Stimulated activated CD4-positive, alpha-beta T cell treated with anti-CD3 and anti-CD28 coated beads, TNF-alpha, amount 100 ng/mL, for 48 hours (primary cell): ENCODE results near the gene SRPRB.

Source experiments
- DNase-seq, 3 donors: peaks; one replicate each; pipeline ENCODE4 v3.0.0-alpha.2; 2020; ENCODE audit warnings: low read depth in 3 of 3

Gene SRPRB

GRCh38 chr3:133825969-133826727, 20.5 kb downstream of the SRPRB start:
- DNase-seq = no peak

DNA sequence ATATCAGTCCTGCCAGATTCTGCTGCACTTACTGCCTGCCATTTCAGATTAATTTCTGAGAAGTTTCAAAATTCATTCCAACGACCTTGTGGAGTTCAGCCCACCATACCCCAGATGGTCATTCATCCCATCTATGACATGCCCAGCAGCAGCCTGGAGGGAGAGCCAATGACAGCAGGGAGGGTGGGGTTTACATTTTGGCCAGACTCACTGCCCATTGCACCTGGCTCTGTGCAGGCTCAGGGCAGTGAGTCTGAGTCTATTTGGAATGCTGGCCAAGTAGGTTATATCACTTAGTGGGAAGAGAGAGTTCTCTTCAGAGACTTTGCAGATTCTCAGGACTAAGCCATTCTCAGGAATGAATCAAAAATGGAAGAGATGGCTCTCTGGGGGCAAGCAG, 21.5 kb downstream of the SRPRB start:
- DNase-seq = no peak

DNA sequence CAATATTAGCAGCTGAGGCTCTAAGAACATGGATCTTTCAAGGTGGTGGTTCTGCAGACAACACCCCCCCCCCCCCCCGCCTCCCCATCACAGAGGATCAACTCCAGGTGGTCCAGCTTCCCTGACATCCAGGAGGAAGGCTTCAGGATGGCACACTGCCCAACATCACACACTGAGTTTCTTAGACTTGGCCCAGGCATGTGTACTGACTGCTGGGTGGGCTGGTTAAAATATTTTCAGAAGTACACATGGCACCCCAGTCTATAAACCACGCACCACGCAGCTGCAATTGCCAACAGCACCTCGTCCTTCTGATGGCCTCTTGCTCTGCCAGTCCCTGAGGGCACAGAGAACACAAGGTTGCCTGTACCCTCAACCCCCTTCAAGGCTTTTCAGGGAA, 22.1 kb downstream of the SRPRB start:
- no peak for DNase-seq

GRCh38 chr3:133828576-133829309, 23.1 kb downstream of the SRPRB start:
- no peak for DNase-seq

GRCh38 chr3:133829310-133829707, 23.7 kb downstream of the SRPRB start:
- no peak for DNase-seq

GRCh38 chr3:133830071-133830470, 24.5 kb downstream of the SRPRB start:
- no peak for DNase-seq

- no peak for DNase-seq
These were observed 26.6 kb downstream of the SRPRB start for GRCh38 chr3:133831966-133832801.

GRCh38 chr3:133832802-133833144, 27.2 kb downstream of the SRPRB start:
- DNase-seq = no peak

GRCh38 chr3:133833267-133833666, 27.7 kb downstream of the SRPRB start:
- no peak for DNase-seq

DNA sequence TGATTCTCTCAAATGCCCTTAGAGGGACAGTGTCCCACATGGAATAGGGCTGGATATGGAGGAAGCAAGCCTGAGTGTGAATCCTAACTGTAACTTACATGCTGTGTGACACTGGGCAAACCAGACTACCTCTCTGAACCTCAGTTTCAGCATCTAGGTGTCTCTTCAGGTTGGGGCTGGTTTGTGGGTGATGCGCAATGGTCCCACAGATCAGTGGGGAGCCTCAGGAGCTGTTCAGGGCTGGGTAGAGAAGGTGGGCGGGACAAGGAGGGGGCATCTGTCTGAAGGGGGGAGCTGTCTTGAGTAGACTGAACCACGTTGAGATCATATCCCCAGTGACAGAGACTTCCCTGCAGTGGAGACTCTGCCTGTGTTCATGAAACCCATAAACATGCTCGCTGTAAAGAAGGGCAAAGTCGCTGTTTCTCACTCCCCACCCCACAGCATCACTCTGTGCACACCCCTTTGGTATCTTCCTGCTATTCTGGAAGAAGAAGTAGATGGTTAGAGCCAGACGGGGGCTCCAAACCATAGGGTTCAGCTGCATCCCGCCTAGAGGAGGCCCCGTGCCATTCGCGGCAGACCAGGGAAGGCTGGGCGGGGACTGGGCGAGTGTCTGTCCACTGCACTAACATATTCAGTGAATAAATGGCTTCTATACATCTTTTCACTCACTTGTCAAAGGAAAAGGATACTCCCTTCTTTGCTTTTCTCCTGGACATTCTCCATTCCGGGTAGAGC, 28.4 kb downstream of the SRPRB start:
- no peak for DNase-seq

DNA sequence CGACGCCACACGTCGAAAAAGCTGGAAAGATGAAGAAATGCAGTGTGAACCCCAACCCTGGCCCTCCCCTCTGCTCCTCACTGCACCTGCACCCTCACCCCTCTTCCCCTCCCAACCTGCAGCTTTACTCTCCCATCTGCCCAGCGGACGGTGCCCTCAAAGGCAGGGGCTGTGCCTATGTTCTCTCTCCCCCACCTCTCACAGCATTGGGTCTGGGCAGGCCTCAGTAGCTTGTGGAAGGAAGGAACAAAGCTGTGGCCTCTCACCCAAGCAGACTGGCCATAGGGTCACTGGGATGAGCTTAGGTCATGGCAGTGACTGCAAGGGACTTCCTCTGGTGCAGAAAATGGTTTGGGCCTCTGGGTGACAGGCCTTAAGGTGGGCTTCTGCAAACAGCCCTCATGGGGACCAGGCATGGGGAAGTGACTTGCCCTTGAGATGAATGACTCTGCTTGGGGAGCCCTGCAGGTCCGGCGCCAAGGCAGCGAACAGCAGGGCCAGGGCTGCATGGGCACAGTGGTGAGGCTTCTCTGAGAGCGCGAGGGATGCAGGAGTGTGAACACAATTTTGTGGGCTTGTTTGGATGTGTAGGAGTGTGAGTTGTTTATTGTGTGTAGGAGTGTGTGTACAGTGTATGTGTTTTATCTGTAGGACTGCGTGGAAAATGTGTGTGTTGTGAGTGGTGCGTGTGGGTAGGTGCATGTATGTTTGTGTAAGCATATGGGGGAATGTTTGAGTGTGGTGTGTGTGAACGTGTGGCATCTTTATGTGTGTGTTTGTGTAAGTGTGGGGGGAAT, 29.2 kb downstream of the SRPRB start:
- DNase-seq = no peak

DNA sequence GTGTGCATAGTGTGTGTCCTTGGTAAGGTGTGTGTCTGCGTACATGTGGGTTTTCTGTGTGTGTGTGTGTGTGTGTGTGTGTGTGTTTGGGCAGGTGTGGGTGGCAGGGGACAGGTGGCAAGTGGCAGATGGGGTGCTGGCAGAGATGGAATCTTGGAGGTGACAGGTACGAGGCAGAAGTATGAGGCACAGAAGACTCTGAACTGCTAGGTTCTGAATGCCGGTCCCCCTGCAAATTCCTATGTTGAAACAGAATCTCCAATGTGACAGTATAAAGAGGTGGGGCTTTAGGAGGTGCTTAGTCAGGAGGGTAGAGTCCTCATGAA, 29.8 kb downstream of the SRPRB start:
- DNase-seq = no peak

- no peak for DNase-seq
These were observed 30.3 kb downstream of the SRPRB start for GRCh38 chr3:133835961-133836360.

DNA sequence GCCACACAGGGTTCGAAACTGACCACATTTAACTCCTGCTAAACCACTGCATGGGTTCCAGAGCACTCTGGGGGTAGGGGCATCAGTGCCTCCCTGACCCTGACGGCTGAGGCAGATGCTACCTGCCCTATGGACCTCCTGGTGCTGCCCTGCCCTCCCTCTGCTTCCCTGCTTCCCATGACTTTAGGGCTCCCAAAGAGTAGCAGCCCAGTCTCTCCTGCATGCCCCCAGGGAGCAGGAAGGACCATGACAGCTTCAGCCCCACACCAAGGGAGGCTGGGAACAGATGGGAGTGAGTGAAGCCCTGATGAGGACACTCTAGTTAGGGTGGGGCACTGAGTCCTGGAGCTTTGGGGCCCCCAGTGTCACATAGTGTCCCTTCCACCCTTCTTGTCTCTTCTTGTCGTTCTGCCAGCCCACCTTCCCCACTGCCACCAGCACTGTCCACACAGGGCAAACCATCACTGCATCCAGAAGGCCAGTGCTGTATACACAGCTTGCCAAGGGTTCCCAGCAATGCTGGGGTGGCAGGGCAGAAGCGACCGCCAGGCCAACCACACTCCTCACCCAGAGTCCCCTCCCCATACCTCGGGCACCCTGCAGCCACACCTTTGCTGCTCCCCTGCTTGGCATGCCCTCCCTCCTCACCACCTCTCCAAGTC, 31.0 kb downstream of the SRPRB start:
- DNase-seq = no peak

DNA sequence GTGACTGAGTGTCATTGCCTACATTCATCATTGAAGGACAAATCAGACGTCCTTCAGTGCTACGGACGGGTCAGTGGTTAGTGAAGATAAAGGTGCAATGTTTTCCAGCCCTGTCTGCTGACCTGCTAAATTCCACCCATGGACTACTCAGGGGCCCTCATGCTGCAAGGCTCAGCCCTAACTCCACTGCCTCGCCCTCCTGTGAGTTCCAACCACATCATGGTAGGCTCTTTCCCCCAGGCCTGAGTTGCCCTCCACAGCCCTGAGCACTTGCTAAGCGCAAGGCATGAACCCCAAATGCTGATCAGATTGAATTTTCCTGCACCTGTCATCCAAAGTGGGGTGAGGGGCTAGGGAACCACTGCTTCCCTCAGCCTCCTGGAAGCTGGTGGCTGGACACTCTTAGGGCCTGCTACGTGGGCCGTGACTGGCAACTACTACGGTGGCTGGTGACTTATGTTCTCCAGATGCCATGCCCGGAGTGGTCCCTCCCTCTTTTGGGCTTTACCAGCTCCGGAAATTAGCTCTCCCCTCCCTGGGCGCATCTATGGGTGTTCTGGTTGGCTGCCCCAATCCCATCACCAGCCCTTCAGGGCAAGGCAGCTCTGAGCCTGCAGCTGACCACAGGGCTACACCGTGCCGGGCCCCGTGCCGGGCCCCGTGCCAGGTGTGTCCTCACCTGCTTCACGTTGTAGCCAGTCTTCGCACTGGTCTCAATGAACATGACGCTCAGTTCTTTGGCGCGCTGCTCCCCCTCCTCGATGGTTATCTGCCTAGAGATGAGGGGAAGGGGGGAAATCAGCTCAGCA, 32.1 kb downstream of the SRPRB start:
- no peak for DNase-seq

DNA sequence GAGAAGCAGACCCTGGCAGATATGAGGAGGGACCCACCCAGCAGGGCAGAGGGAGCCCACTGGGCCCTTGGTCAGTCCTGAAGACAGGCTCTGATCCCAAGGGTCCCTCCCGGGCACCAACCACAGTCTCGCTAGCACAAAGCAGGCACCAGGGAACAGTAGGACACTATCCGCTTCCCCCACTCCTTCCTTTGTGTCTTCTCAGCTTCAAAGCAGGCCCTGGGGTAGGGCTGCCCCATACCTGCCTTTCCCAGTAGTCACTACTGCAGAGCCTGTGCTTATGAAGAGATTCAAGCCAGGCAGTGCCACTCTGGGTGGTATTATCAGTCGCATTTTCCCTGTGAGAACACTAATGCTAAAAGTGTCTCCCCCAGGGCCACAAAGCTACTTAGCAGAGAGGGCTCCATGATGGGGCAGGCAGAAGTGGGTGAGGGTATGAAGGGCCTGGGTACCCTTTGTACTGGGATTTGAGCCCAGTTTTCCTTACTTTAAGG, 32.7 kb downstream of the SRPRB start:
- DNase-seq = no peak

DNA sequence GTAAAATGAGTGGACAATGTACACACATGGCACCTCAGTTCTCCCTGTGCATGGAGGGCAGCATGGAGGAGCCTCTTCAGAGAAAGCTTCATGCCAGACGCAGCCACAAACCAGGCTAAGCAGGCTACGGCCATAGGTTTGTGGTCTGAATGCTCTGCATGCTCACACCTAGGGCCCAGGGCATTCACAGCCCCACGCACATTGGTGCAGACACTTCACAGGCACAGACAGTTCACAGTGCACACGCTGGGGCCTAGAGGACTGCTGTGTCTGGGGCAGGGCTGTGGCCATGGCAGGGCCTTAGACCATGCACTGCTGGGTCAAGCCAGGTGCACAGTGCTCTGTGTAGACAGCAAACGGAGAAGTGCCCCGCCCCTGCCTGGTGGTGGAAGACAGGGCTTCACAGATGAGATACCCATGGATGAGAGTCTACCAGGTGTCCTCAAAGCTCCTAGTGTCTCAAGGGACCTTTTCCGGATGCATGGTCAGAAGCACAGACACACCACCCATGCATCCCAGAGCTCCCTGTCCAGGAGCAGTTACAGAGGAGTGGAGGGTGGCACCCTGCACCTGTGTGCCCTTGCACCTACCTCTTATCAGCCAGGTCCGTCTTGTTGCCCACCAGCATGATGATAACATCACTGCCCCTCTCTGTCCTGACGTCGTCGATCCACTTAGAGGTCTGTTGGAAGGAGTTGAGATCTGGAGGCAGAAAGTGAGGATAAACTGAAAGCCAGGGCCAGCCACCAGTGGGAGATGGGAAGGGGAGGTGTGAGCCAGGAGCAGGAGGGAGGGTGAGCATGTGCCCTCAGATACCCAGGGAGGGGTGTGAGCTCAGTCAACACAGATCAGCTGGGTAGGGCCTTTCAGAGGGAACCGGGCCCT, 33.5 kb downstream of the SRPRB start:
- no peak for DNase-seq

DNA sequence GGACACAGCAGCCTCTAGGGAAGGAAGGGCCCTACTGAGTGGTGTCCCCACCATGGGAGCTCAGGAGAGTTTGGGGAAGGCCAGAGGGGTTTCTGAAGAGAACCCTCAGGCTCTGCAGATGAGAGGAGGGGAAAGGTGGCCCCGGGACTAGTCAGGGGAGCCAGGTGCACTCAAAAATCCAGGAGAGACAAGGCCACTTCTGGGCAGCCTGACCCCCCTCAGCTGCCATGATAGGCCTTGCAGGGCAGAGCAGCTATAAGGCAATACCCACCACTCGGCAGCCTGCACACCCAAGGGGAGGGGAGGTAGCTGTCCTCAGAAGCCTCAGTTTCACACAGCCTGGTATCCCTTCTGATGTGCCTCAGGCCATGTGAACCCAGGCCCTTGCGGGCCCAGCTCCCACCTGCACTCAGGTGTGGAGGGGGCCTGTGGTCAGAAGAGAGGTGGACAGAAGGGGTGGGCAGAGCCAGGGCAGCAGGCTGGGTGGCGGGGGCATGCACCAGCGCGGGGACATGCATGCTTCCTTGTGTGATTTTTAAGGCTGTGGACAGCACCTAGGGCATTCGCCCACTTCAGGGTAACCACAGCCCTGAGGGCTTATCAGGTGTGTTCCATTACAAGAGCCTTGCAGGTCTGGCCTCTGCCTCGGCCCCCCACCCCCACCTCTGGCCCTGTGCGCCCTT, 34.6 kb downstream of the SRPRB start:
- no peak for DNase-seq
